Stomach (tissue), 9 donors: ENCODE results near the gene RAP2B. TPM values are rescaled to one million over a fixed set of nuclear protein-coding genes. Genes with fewer than 3 reads are reported as not detected.

Experiments
- DNase-seq, 2 donors: peaks; one replicate each; pipeline versions ENCODE4 v3.0.0 to v3.0.0-alpha.2; 2013 to 2019
- H3K27ac ChIP-seq, 5 donors: fragments of 200-600 bp in 4 of 5; sonication (generic) in 4 of 5; one replicate each; pipeline ENCODE4 v1.5.1; 2013 to 2019; ENCODE audit warnings: mild to moderate bottlenecking in 1 of 5, moderate library complexity in 1 of 5
- H3K27me3 ChIP-seq, 3 donors: fragments of 200-600 bp; sonication (generic); one replicate each; pipeline ENCODE4 v1.5.1; 2017 to 2019; ENCODE audit warnings: mixed run types in 1 of 3
- H3K36me3 ChIP-seq, 4 donors: fragments of 200-600 bp; sonication (generic); 1 replicate in 3 of 4; 2 replicates in 1 of 4; pipeline ENCODE4 v1.5.1; 2016 to 2019
- H3K4me1 ChIP-seq, 4 donors: fragments of 200-600 bp; sonication (generic); one replicate each; pipeline ENCODE4 v1.5.1; 2016 to 2019
- H3K4me3 ChIP-seq, 4 donors: fragments of 200-600 bp; sonication (generic) in 3 of 4; one replicate each; pipeline ENCODE4 v1.5.1; 2016 to 2019; ENCODE audit warnings: mild to moderate bottlenecking in 1 of 4
- H3K9me3 ChIP-seq, 4 donors: fragments of 200-600 bp; sonication (generic); one replicate each; pipeline ENCODE4 v1.5.1; 2016 to 2019
- EP300 ChIP-seq: sonication (generic); formaldehyde crosslinking; IDR thresholded peaks from one replicate; pipeline ENCODE4 v1.6.1; 2017; ENCODE audit warnings: antibody characterized with exemption
- POLR2A ChIP-seq, 4 donors: fragments of 450-650 bp; IDR thresholded peaks; one replicate each; pipeline ENCODE4 v1.6.1; 2016; ENCODE audit warnings: antibody characterized with exemption in 4 of 4, control low read depth in 2 of 4, mild to moderate bottlenecking in 1 of 4, moderate library complexity in 1 of 4
- POLR2AphosphoS5 ChIP-seq, 3 donors: sonication (generic); formaldehyde crosslinking; IDR thresholded peaks; one replicate each; pipeline ENCODE4 v1.6.1; 2016; ENCODE audit warnings: antibody characterized with exemption in 3 of 3
- WGBS, 5 donors: extraction: QIAGEN DNeasy Blood & Tissue Kit in 3 of 5; methylation state at CpG; one replicate each; pipeline versions ENCODE4 v1.1.5 to v1.1.7; 2013 to 2018; 5-methylcytosine and 5-hydroxymethylcytosine counted together
- intact Hi-C: fragments of 100-400 bp; cut with DNase I; formaldehyde crosslinking; loops from one replicate; pipeline ENCODE4 v1.15.1; 2023; ENCODE audit warnings: low total_unique reads
- polyA plus RNA-seq, 3 donors: library from polyadenylated mRNA; stranded (reverse); fragments of 200-250 nt; gene quantifications; one replicate each; pipeline ENCODE4 v1.2.3, GENCODE V29; 2013
- total RNA-seq, 5 donors: library from RNA; depleted of rRNA; stranded (reverse); fragments of >200 nt; gene quantifications; one replicate each; pipeline versions ENCODE4 v1.1.0 to v1.2.3, GENCODE V29; 2014 to 2016
- TF ChIP-seq, protein P1 (sequence below), 7 experiments: fragments of 450-650 bp in 4 of 7; fragments of 200-600 bp in 3 of 7; sonication (generic) in 3 of 7; IDR thresholded peaks; one replicate each; pipeline ENCODE4 v1.5.1; 2016 to 2019; ENCODE audit warnings: antibody characterized with exemption in 7 of 7, control low read depth in 2 of 7, mild to moderate bottlenecking in 1 of 7
- donor health status: healthy with polysubstance abuse.
- donor health status: Bipolar disorder and iron deficiency.
- donor health status: healthy.

RAP2B gene
- total and polyA plus RNA-seq, 8 donors, result 1.2 to 30.7 (median 11.0) TPM

DNA sequence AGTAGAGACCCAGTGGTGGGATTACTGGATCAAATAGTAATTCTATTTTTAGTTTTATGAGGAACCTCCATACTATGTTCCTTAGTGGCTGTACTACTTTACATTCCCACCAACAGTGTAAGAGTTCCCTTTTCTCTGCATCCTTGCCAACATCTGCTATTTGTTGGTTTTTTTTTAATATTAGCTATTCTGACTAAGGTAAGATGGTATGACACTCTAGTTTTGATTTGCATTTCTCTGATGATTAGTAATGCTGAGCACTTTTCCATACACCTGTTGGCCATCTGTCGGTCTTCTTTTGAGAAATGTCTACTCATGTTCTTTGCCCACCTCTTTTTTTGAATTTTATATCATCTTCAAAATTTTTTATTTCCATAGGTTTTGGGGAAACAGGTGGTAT lies 34.2 kb upstream of the RAP2B start:
- 88 to 97% (median 91%) methylated on average over 1 of the region's 1 CpG for WGBS, 5 donors
- no peak overlapping the region for H3K4me3 ChIP-seq
- H3K4me1 ChIP-seq, result no peaks in the 10 kb centered on the region
- no peak for DNase-seq
- H3K36me3 ChIP-seq, result no peaks in the 10 kb centered on the region
- no peak for TF ChIP-seq POLR2A (IDR thresholded peaks at IDR 0.05)
- no peak for TF ChIP-seq POLR2AphosphoS5 (IDR thresholded peaks at IDR 0.05)
- no peak for TF ChIP-seq EP300
- TF ChIP-seq, protein P1, sequence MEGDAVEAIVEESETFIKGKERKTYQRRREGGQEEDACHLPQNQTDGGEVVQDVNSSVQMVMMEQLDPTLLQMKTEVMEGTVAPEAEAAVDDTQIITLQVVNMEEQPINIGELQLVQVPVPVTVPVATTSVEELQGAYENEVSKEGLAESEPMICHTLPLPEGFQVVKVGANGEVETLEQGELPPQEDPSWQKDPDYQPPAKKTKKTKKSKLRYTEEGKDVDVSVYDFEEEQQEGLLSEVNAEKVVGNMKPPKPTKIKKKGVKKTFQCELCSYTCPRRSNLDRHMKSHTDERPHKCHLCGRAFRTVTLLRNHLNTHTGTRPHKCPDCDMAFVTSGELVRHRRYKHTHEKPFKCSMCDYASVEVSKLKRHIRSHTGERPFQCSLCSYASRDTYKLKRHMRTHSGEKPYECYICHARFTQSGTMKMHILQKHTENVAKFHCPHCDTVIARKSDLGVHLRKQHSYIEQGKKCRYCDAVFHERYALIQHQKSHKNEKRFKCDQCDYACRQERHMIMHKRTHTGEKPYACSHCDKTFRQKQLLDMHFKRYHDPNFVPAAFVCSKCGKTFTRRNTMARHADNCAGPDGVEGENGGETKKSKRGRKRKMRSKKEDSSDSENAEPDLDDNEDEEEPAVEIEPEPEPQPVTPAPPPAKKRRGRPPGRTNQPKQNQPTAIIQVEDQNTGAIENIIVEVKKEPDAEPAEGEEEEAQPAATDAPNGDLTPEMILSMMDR (IDR thresholded peaks at IDR 0.05), result no peak
- H3K27ac ChIP-seq, result no peak overlapping the region
- H3K27me3 ChIP-seq, result no peaks in the 10 kb centered on the region
- intact Hi-C loops, result no loop called here
- H3K9me3 ChIP-seq, result no peaks in the 10 kb centered on the region

DNA sequence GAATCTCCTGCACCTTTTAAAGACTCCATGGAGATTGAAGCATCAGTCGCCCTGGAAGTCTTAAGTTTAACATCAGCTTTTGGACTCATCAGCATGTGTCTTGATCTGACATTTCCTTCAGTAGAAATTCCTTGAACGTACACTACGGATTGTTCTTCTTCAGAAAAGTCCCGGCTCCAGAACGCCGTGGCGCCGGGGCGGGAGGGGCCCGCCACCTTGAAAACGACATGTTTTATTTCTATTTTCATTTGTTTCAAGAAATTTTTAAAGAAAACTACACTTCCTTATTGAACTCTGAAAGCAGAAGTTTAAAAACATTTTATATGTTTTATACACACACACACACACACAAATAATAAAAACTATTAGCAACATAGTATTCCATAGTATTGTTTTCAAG lies 32.6 kb upstream of the RAP2B start:
- Histone ChIP-seq H3K27ac (no peak overlapping the region), H3K27me3 (no peaks in the 10 kb centered on the region), H3K36me3 (no peaks in the 10 kb centered on the region), H3K4me3 (no peak overlapping the region), H3K9me3 (no peaks in the 10 kb centered on the region), H3K4me1 (no peaks in the 10 kb centered on the region)
- WGBS, 5 donors, result 89 to 92% (median 90%) methylated on average over 11 of the region's 11 CpGs
- no peak for DNase-seq
- TF ChIP-seq POLR2AphosphoS5 (IDR thresholded peaks at IDR 0.05) (no peak), POLR2A (IDR thresholded peaks at IDR 0.05) (no peak), EP300 (no peak)
- TF ChIP-seq, protein P1 (IDR thresholded peaks at IDR 0.05), result no peak
- intact Hi-C loops, result no loop called here

DNA sequence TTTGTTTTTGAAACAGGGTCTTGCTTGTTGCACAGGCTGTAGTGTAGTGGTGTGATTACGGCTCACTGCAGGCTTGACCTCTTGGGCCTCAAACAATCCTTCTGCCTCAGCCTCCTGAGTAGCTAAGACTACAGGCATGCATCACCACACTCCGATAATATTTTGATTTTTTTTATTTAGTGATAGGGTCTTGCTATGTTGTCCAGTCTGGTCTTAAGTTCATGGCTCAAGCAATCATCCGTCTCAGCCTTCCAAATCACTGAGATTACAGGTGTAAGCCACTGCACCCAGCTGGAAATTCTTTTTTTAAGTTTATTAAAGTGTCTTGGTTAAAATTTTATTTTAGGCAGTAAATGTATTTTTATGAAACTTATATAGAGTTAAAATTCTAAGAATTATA lies 32.2 kb upstream of the RAP2B start:
- H3K27ac ChIP-seq, result no peak overlapping the region
- H3K4me3 ChIP-seq, result no peak overlapping the region
- H3K36me3 ChIP-seq, result no peaks in the 10 kb centered on the region
- no peaks in the 10 kb centered on the region for H3K9me3 ChIP-seq
- H3K27me3 ChIP-seq, result no peaks in the 10 kb centered on the region
- H3K4me1 ChIP-seq, result no peaks in the 10 kb centered on the region
- WGBS, 5 donors, result 97 to 100% (median 98%) methylated on average over 3 of the region's 3 CpGs
- TF ChIP-seq, protein P1 (IDR thresholded peaks at IDR 0.05), result no peak
- TF ChIP-seq EP300 (no peak), POLR2AphosphoS5 (IDR thresholded peaks at IDR 0.05) (no peak), POLR2A (IDR thresholded peaks at IDR 0.05) (no peak)
- DNase-seq, result no peak
- intact Hi-C loops, result no loop called here

DNA sequence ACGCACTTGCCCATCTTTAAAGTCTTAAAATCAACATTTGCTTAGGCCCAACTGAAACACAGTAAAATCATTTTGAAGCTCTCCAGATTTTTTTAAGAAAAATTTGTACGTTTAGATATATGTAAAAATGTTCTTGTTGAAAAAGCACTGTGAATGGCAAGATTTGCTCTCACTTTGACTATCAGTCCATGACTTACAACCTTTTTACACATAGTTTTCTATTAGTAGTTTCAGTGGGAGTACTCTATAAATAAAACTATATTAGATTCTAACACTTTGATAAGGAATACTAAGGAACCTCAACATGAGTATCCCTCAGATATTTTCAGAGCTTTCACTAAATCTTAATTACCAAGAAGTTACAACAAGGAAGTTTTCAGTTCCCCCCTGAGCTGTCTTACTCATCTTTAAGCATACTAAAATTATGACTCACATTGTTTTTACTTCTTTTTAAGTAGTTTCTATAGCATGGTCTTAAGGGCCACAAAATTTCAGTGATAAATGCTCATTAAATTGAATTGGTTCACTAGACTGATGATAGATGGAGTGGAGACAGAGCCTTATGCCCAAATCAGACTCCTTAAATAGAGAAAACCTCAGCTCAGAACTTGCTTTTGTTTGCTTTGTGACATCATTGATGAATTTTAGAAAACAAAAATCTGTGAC lies 31.6 kb upstream of the RAP2B start:
- H3K9me3 ChIP-seq, result no peaks in the 10 kb centered on the region
- no peaks in the 10 kb centered on the region for H3K27me3 ChIP-seq
- DNase-seq, result no peak
- intact Hi-C loops, result no loop called here
- TF ChIP-seq POLR2A (IDR thresholded peaks at IDR 0.05), result no peak
- no peak for TF ChIP-seq EP300
- no peak for TF ChIP-seq POLR2AphosphoS5 (IDR thresholded peaks at IDR 0.05)
- TF ChIP-seq, protein P1 (IDR thresholded peaks at IDR 0.05), result no peak
- no peaks in the 10 kb centered on the region for H3K36me3 ChIP-seq
- no peaks in the 10 kb centered on the region for H3K4me1 ChIP-seq
- H3K27ac ChIP-seq, result no peak overlapping the region
- H3K4me3 ChIP-seq, result no peak overlapping the region
- 77 to 88% (median 83%) methylated on average over 2 of the region's 2 CpGs for WGBS, 5 donors
